Measurements from ENCODE around the gene OTOL1. TPM values are rescaled to one million over a fixed set of nuclear protein-coding genes. Genes with fewer than 3 reads are reported as not detected.

Gene OTOL1
- total RNA-seq, 4 donors from 2014 or later: not detected

DNA sequence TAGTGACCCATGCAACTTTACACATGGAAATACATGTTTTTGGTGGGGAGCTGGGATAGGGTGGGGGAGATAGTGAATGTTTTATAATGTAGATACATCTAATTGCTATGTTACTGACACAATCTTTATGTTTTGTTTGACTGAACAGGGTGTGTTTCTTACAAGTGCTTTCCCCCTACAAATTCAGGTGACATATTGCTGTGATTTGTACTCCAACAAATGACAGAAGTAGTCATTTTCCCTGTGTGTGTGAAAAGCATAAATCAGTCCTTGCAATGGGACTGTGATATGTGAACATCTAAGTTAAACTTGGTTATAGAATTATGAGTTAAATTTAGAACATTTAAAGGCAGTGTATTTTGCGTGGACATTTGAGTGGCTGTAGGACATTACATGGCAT, 27.3 kb downstream of the OTOL1 start:
- in situ Hi-C loops (cut with MboI; ENCODE audit: low sequenced_read_pairs in 4 of 4): loop anchor here in 1 of 4 donors (25.0 kb wide), 1 partner anchor 88 kb away; no protein-coding TSS in a partner anchor
- Histone ChIP-seq H3K9me3 (no peaks in the 10 kb centered on the region), H3K27ac (no peak overlapping the region), H3K4me1 (no peaks in the 10 kb centered on the region), H3K27me3 (no peaks in the 10 kb centered on the region), H3K36me3 (no peaks in the 10 kb centered on the region), H3K4me3 (no peak overlapping the region)
- ATAC-seq: no peak
- TF ChIP-seq POLR2A (IDR thresholded peaks at IDR 0.05): no peak
- TF ChIP-seq CTCF (IDR thresholded peaks at IDR 0.05 in 4 of 5, conservative IDR thresholded peaks at IDR 0.05 in 1 of 5): no peak
- intact Hi-C loops (cut with DNase I; ENCODE audit: low total_unique reads): no loop called here
- no peak for DNase-seq

DNA sequence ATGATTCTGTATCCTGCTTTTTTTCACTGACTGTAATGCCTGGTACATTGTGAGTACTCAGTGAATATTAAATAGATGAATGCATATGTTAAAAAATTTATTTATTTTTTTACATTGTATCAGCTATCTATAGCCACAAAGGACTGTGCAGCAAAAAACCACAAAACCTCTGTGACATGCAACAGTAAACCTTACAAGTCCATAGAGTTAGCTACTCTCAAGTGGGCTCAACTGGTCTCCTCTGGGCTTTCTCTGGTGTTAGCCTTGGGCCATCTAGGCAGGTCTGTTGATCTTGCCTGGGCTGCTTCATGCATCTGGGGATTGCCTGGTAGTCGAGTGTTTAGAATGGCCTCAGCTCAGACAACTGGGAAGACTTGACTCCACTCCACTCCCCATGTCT, 35.3 kb downstream of the OTOL1 start:
- intact Hi-C loops (cut with DNase I; ENCODE audit: low total_unique reads) (no loop called here), in situ Hi-C loops (cut with MboI; ENCODE audit: low sequenced_read_pairs in 4 of 4) (no loop called here)
- no peak for DNase-seq
- TF ChIP-seq POLR2A (IDR thresholded peaks at IDR 0.05) (no peak), CTCF (IDR thresholded peaks at IDR 0.05 in 4 of 5, conservative IDR thresholded peaks at IDR 0.05 in 1 of 5) (no peak)
- no peaks in the 10 kb centered on the region for H3K4me1 ChIP-seq
- ATAC-seq: no peak
- no peak overlapping the region for H3K4me3 ChIP-seq
- no peaks in the 10 kb centered on the region for H3K27me3 ChIP-seq
- no peak overlapping the region for H3K27ac ChIP-seq
- H3K36me3 ChIP-seq: no peaks in the 10 kb centered on the region
- no peaks in the 10 kb centered on the region for H3K9me3 ChIP-seq

DNA sequence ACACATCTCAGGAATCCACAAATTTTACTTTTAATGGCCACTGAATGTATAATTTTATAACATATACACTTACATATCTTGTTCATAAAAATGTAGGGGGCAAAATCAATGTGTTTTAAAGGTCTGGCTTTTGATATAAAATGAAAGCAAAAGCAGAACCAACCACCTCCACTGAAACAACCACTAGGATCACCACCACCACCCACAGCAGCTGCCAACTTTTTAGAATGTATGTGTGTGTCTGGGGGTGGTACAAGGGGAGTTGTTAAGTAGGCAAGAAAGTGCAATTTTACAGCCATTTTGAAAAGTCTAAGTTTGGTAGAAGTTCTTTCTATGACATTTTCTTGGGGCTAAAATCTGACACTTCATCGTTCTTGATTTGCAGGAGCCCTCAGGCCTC, 44.0 kb downstream of the OTOL1 start:
- no peak for DNase-seq
- Histone ChIP-seq H3K4me3 (no peak overlapping the region), H3K9me3 (no peaks in the 10 kb centered on the region), H3K36me3 (no peaks in the 10 kb centered on the region), H3K4me1 (no peaks in the 10 kb centered on the region), H3K27ac (no peak overlapping the region), H3K27me3 (no peaks in the 10 kb centered on the region)
- TF ChIP-seq POLR2A (IDR thresholded peaks at IDR 0.05) (no peak), CTCF (IDR thresholded peaks at IDR 0.05 in 4 of 5, conservative IDR thresholded peaks at IDR 0.05 in 1 of 5) (no peak)
- intact Hi-C loops (cut with DNase I; ENCODE audit: low total_unique reads): no loop called here
- in situ Hi-C loops (cut with MboI; ENCODE audit: low sequenced_read_pairs in 4 of 4): no loop called here
- no peak for ATAC-seq

GRCh38 chr3:161545824-161546223, 49.2 kb downstream of the OTOL1 start:
- no peak overlapping the region for H3K27ac ChIP-seq
- ATAC-seq (no peak), DNase-seq (no peak)
- in situ Hi-C loops (cut with MboI; ENCODE audit: low sequenced_read_pairs in 4 of 4): no loop called here
- no peaks in the 10 kb centered on the region for H3K27me3 ChIP-seq
- intact Hi-C loops (cut with DNase I; ENCODE audit: low total_unique reads): no loop called here
- H3K9me3 ChIP-seq: no peaks in the 10 kb centered on the region
- TF ChIP-seq CTCF (IDR thresholded peaks at IDR 0.05 in 4 of 5, conservative IDR thresholded peaks at IDR 0.05 in 1 of 5) (no peak), POLR2A (IDR thresholded peaks at IDR 0.05) (no peak)
- no peaks in the 10 kb centered on the region for H3K36me3 ChIP-seq
- H3K4me1 ChIP-seq: no peaks in the 10 kb centered on the region
- H3K4me3 ChIP-seq: no peak overlapping the region

DNA sequence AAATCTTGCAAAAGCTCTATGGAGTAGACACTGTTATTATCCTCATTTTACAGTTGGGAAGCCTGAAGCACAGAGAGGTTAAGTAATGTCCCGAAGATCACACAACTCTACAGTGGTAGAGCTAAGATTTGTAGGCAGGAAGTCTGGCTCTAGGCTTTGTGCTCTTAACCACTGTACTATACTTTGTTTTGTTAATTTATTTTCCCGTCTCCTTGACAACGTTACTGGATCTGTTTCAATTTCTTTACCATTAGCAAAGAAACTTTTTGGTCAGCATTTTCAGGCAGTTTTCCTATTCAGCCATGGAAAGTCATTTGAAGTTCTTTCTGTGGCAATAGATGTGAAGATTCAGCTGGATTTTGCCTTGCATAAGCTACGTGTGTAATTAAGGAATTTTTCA, 51.7 kb downstream of the OTOL1 start:
- no peak overlapping the region for H3K4me3 ChIP-seq
- in situ Hi-C loops (cut with MboI; ENCODE audit: low sequenced_read_pairs in 4 of 4): no loop called here
- ATAC-seq (no peak), DNase-seq (no peak)
- no peaks in the 10 kb centered on the region for H3K4me1 ChIP-seq
- no peak overlapping the region for H3K27ac ChIP-seq
- H3K27me3 ChIP-seq: no peaks in the 10 kb centered on the region
- intact Hi-C loops (cut with DNase I; ENCODE audit: low total_unique reads): no loop called here
- H3K9me3 ChIP-seq: no peaks in the 10 kb centered on the region
- TF ChIP-seq POLR2A (IDR thresholded peaks at IDR 0.05) (no peak), CTCF (IDR thresholded peaks at IDR 0.05 in 4 of 5, conservative IDR thresholded peaks at IDR 0.05 in 1 of 5) (no peak)
- no peaks in the 10 kb centered on the region for H3K36me3 ChIP-seq

All from gastrocnemius medialis (tissue), 4 donors.